GM10248 (cell line): Measurements from ENCODE around the gene ARSB.

Experiments used
- CTCF ChIA-PET: fragments of 300-600 bp; sonication (Branson Sonifier 250); formaldehyde crosslinking; extraction: SDS; loops from one replicate; lab custom pipeline; 2021; ENCODE audit warnings: antibody characterized with exemption; lab: Yijun Ruan, JAX
- POLR2A ChIA-PET: fragments of 350-650 bp; sonication (Branson Sonifier 250); formaldehyde crosslinking; extraction: SDS; loops from one replicate; lab custom pipeline; 2020; ENCODE audit warnings: antibody characterized with exemption; lab: Yijun Ruan, JAX
- DNase-seq: peaks from one replicate; pipeline ENCODE4 v3.0.0; 2012; ENCODE audit errors: extremely low spot score
- TF ChIP-seq, protein P1 (sequence below): IDR thresholded peaks from 2 replicates; pipeline ENCODE4 v1.5.1; 2012; ENCODE audit warnings: mild to moderate bottlenecking, low read depth; ENCODE audit errors: extremely low read depth, missing control alignments, control extremely low read depth

ARSB gene

DNA sequence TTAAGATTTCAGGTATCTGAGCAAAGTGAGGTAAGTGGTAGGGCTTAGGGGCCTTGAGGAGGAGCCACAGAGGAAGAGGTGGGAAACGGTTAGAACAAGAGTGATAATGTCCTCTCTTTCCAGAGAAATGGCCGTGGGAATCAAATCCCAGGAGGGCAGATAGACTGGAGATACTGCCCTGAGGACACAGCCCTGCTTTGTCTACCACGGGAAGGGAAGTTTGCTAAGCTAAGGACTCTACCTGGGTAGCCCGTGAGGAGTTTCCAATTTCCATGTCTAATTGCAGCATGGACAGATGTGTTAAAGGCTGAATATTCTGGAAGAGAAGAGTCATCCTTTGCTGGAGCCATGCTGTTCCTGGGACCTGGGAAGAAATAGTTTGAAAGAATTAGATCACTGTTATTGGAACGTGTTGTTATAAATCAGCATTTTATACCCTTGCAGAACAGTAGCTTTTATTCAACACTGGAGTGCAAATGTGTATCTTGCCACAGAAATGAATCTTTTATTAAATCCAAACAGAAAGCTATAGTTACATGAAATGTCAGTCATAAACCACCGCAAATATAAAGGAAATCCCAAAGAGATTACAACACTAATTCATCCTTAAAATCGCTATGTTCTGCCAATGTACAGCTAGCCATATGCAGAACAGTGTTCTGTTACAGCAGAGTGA, 203.4 kb downstream of the ARSB start:
- no peak for DNase-seq
- ChIA-PET POLR2A (no interaction called here), CTCF (interaction anchor here (1.0 to 3.7 kb wide), 8 partner anchors 9 to 29 kb away, joined by 3 to 15 read pairs (median 5); no protein-coding TSS in a partner anchor)
- TF ChIP-seq, protein P1, sequence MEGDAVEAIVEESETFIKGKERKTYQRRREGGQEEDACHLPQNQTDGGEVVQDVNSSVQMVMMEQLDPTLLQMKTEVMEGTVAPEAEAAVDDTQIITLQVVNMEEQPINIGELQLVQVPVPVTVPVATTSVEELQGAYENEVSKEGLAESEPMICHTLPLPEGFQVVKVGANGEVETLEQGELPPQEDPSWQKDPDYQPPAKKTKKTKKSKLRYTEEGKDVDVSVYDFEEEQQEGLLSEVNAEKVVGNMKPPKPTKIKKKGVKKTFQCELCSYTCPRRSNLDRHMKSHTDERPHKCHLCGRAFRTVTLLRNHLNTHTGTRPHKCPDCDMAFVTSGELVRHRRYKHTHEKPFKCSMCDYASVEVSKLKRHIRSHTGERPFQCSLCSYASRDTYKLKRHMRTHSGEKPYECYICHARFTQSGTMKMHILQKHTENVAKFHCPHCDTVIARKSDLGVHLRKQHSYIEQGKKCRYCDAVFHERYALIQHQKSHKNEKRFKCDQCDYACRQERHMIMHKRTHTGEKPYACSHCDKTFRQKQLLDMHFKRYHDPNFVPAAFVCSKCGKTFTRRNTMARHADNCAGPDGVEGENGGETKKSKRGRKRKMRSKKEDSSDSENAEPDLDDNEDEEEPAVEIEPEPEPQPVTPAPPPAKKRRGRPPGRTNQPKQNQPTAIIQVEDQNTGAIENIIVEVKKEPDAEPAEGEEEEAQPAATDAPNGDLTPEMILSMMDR: no peak

DNA sequence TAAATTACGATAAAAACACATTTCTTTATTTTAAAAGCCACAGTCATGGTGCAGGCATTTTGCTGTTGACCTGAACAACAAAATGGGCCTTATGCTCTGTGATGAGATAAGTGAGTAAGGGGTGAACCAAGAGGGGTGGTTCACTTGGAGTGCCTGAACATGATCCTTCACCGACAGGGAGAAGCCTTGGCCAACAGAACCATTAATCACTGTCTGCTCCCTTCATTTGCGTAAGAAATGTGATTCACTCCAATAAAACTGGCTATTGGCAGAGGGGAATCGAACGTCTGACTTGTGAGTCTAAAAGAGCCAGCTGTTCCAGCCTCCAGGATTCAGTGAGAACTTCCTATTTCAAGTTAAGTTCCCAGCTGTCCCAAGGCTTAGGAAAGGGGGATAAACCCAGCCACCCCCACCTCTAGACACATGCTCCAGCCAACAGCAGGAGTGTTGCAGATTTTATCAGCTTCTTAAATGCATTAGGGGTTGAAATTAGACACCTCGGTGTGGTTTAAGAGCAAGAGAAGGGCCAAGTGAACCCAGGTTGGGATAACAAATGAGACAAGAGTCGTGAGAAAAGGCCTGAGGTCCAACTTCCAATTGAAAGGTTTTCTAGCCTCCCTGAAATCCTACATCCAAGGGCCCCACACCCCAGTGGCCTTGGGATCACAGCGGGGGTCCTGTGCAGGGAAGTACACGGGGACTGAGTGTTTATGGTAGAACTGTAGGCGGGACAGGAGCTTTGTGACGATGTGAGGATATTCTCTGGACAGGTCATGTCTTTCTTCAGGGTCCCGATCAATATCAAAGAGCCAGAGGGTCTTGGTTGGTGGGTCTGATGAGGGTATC, 205.1 kb downstream of the ARSB start:
- TF ChIP-seq, protein P1: no peak
- ChIA-PET CTCF (interaction anchor here (2.3 to 3.7 kb wide), 2 partner anchors 19 kb away, joined by 5 to 15 read pairs; no protein-coding TSS in a partner anchor), POLR2A (no interaction called here)
- no peak for DNase-seq

DNA sequence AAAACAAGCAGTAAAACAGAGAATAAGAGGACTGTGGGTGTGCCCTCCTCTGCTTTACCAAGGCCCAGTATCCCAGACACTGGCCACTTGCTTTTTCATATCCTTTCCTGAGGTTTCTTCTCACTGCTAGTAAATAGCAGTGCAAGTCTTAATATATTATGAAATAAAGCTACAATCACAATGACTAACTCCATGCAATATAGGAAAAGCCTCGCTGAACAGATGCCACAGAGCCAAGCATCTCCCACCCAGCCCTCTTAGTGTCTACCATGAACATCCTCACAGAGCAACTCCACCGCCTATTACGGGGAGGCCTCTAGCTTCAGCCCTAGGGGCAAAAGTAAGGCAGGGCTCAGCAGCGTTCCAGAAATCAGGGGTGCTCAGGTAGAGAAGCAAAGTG, 205.8 kb downstream of the ARSB start:
- no peak for DNase-seq
- POLR2A ChIA-PET: no interaction called here
- TF ChIP-seq, protein P1: no peak
- CTCF ChIA-PET: interaction anchor here (1.5 to 2.3 kb wide), 2 partner anchors 19 to 105 kb away, joined by 3 to 5 read pairs; no protein-coding TSS in a partner anchor

DNA sequence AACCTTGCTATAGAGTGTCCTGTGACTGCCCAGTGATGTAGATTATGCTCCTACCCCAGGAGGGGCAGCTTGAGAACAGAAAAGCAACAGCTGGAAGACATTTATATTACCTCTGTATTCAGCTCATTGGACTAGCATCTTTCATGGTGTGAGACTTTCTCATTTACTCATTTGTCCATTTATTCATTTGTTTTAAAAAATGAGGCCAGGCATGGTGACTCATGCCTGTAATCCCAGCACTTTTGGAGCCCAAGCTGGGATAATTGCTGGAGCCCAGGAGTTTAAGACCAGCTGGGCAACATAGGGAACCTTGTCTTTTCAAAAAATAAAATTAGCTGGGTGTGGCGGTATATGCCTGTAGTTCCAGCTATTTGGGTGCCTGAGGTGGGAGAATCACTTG, 206.6 kb downstream of the ARSB start:
- ChIA-PET CTCF (interaction anchor here (1.5 to 1.9 kb wide), 2 partner anchors 9 to 106 kb away, joined by 3 to 6 read pairs; no protein-coding TSS in a partner anchor), POLR2A (no interaction called here)
- DNase-seq: no peak
- TF ChIP-seq, protein P1: no peak

DNA sequence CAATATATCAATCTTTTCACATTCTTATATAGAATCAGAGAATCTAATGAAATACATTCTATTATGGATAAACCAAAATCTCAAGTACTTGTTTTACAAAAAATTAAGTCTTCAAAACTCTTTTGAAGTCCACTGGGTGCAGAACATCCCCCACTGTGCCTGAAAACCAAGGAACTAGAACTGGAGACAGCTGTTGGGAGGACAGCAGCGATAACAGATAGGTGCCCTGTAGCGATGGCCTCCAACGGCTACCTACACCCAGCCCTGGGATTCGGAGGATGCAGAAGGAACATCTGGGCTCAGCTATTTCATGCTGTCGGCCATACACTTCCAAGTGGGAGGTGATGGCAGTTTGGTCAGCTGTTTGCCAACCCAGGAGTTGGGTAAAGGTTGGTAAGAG, 207.2 kb downstream of the ARSB start:
- ChIA-PET POLR2A (no interaction called here), CTCF (interaction anchor here (1.5 to 2.0 kb wide), 3 partner anchors 10 to 107 kb away, joined by 3 to 6 read pairs (median 5); no protein-coding TSS in a partner anchor)
- no peak for DNase-seq
- TF ChIP-seq, protein P1: no peak

DNA sequence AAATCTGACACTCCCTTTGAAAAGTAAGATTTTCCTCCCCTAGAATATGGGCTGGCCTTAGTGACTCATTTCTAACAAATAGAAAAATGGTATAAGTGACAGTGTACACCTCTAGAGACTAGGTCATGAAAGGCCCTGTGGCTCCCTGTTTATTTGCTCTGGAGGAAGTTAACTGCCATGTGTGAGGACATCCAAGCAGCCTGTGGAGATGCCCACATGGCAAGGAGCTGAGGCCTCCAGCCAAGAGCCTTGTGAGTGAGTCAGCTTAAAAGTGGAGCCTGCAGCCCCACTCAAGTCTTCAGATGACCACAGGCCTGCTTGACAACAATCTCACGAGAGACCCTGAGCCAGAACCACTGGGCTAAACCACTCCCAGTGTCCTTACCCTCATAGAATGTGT, 208.5 kb downstream of the ARSB start:
- TF ChIP-seq, protein P1: no peak
- ChIA-PET CTCF (interaction anchor here (1.3 to 2.0 kb wide), 2 partner anchors 11 to 16 kb away, joined by 4 to 5 read pairs; no protein-coding TSS in a partner anchor), POLR2A (no interaction called here)
- no peak for DNase-seq
